HG02884 (cell line): ENCODE results near the gene TCEAL3.
"Not testable (repeated sequence)": the region's sequence is repeated elsewhere in the genome, so short reads cannot be mapped to it uniquely, and the experiment has no call there.

Experiments used
- ATAC-seq: cut with Tn5 transposase; IDR thresholded peaks from one replicate; pipeline ENCODE4 v1.9.1; 2021; ENCODE audit warnings: mild to moderate bottlenecking, moderate library complexity; ENCODE audit not compliant: unreplicated experiment

The TCEAL3 gene

DNA sequence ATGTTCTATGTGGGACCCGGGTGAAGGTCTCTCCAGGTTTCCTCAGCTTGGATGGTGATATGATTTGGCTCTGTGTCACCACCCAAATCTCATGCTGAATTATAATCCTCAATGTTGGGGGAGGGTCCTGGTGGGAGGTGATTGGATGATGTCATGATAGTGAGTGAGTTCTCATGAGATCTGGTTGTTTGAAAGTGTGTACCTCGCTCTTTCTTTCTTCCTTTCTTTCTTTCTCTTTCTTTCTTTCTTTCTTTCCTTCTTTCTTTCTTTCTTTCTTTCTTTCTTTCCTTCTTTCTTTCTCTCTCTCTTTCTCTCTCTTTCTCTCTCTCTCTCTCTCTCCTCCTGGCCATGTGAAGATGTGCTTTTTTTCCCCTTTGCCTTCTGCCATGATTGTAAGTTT is 51.7 kb downstream of the TCEAL3 start:
- ATAC-seq, result not testable (repeated sequence)
